Retinal pigment epithelial cell (primary cell): ENCODE data around the gene GBGT1.

ENCODE experiments used
- DNase-seq: peaks from one replicate; pipeline ENCODE4 v3.0.0-alpha.2; 2010; ENCODE audit warnings: low read depth
- H3K4me3 ChIP-seq: 2 replicates; pipeline ENCODE4 v1.5.1; 2011; ENCODE audit warnings: mild to moderate bottlenecking, low read length, control low read depth, moderate library complexity
- TF ChIP-seq, protein P1 (sequence below): conservative IDR thresholded peaks from 2 replicates; pipeline ENCODE4 v1.5.1; 2011; ENCODE audit warnings: low read depth, low read length, control low read depth, inconsistent platforms

The GBGT1 gene

DNA sequence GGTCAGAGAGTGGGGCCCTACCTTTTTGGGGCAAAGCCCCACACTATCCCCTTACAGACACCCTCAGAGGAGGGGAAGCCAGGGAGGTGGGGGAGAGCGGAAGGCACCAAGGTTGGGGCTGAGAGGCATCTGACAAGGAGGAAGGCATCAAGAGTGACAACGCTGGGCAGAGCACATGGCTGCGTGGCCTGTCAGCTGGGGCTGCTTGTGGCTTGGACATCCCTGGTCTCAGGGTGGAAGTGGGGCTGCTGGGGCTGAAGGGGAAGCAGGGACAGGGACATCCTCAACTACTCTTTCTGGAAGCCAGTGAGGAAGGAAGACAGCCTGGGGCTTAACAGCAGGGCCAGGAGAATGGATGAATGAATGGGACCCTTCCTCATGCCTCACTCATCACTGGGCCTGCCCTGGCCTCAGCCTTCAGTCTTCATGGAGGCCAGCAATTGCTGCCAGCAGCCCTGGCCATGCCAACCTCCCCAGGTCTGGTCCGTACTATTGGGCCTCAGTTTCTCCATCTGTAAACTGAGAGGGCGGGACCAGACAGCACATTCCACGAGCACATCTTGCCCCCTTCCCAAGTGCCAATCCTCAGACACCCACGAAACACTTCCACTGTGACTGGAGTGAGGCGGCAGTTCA is 41.7 kb downstream of the GBGT1 start:
- H3K4me3 ChIP-seq = no peak overlapping the region
- TF ChIP-seq, protein P1, sequence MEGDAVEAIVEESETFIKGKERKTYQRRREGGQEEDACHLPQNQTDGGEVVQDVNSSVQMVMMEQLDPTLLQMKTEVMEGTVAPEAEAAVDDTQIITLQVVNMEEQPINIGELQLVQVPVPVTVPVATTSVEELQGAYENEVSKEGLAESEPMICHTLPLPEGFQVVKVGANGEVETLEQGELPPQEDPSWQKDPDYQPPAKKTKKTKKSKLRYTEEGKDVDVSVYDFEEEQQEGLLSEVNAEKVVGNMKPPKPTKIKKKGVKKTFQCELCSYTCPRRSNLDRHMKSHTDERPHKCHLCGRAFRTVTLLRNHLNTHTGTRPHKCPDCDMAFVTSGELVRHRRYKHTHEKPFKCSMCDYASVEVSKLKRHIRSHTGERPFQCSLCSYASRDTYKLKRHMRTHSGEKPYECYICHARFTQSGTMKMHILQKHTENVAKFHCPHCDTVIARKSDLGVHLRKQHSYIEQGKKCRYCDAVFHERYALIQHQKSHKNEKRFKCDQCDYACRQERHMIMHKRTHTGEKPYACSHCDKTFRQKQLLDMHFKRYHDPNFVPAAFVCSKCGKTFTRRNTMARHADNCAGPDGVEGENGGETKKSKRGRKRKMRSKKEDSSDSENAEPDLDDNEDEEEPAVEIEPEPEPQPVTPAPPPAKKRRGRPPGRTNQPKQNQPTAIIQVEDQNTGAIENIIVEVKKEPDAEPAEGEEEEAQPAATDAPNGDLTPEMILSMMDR = no peak
- DNase-seq = no peak

DNA sequence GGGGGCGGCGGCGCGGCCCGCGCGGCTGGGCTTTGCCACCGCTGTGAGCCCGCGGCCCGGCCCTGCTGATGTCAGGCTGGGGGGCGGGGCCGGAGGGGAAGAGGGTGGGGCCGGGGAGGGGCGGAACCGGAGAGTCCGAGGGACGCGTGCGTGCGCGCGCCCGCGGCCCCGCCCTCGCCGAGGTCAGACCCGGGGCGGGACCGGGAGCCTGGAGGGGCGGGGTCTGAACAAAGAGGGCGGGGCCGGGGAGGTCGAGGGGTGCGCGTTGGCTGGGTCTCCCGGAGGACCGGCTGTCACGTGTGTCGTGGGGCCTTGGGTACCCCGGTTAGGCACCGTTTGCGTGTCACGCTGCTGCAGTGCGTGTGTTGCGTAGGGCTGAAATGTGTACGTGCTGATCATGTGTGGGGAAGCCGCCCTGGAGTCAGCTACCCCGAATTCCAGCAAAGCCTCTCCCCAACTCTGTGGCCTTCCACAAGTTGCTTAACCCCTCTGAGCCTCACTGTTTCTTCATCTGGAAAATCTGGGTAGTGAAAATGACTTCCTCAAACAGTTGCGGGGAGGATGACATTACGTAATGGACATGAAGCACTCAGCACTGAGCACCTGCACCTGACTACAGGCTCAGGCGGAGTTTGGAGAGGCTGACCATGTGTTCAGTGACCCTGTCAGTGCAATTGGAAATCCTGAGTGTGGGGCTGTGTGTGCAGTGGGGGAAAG is 42.4 kb downstream of the GBGT1 start, which contains the start of gene RALGDS:
Gene RALGDS (minus strand): TSS at position 43 of the 717 bp plus-strand sequence. CDS start 86 bp downstream, outside the sequence.
- TF ChIP-seq, protein P1 = no peak
- peak within 1 kb of the TSS; percentile 58 for H3K4me3 ChIP-seq
- DNase-seq = no peak

DNA sequence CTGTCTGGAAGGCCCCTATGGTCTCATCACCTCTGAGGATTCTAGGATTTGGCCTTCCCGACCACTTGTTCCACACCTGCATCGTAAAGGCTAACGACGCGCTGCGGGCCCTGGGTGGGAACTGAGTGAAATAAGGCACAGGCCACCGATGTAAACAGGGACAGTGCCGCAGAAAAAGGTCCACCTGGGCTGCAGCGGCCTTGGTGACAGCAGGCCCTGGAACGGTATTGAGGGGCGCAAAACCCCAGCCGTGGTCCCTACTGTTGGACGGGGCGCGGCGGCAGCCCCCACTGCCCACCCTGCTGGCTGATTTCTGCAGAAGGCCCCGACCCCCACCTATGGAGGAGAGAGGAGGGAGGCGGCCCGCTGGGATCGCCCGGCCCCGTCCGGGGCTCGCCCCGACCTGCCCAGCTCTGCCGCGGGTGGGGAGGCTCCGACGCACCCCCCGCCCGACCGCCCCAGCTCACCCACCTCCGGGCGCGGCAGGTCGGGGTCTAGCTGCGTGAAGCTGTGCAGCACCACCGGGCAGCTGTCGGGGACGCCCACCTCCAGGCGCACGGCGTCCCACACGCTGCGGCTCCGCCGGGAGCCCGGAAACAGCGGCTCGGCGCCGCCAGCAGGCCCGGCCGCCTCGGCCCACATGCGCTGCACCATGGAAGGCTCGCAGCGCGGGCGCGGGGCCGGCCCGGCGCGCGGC is 43.1 kb downstream of the GBGT1 start:
- TF ChIP-seq, protein P1 = no peak
- DNase-seq = no peak
- H3K4me3 ChIP-seq = peak overlapping the region; percentile 58

DNA sequence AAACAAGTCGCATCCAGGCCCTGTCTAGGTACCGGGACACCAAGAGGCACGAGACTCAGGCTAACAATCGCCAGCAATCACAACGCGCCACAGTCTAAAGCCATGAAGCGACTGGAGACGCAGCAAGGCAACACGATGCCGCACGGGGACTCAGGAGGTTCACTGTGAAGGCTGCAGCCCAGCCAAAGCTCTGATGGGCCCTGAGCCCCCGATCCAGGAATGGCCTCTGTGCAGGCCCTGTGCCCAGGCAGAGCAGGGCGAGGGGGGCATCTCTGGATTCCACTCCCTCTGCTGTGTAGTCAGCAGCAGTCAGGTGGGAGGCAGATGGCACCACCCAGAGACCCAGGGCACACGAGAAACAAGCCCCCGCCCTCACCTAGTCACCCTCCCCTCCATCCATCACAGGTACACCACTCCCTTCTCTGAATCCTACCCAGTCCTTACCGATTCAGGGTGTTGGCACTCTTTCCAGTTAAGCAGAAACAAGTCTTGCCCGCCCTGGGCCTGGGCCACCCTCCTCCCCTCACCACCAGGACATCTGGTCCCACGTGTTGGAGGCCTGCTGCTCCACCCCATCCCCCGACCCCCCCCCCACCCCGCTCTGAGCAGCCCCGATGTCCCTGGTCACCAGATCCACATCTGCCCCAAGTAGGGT is 43.7 kb downstream of the GBGT1 start:
- DNase-seq = no peak
- TF ChIP-seq, protein P1 = no peak
- peak overlapping the region; percentile 58 for H3K4me3 ChIP-seq

DNA sequence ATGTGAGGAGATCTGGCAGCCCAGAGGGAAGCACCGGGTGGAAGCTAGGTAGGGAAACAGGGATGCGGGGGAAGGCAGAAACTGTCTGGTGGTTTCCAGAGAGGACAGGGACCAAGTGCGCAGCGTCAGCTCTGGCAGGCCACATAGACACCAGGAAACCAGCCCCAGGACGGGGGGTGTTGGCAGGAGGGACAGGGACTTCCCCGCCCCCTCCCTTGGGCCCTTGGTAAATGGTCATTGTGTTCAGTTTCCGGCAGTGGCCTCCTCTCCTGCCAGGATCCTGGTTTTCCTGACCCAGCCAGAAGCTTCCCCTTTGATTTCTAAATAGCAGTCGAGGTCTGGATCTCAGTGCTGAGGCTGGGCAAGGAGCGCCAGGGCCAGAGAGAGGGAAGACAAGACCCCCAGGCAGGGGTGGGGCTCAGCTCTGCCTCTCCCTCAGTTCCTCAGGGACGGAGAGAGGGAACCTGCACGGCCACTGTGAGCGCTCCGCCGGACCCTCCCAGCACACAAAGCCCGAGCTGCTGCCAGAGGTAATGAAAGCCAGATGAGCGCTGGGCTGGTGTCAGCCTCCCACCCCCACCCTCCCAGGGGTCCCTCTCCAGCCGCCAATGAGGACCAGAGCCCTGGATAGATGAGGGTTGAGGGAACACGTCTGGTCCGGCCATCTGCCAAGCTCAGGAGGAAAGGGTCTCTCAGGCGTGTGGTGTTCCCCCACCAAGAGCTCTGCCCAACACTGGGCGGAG is 44.4 kb downstream of the GBGT1 start:
- no peak for DNase-seq
- H3K4me3 ChIP-seq = peak overlapping the region; percentile 58
- TF ChIP-seq, protein P1 = no peak

DNA sequence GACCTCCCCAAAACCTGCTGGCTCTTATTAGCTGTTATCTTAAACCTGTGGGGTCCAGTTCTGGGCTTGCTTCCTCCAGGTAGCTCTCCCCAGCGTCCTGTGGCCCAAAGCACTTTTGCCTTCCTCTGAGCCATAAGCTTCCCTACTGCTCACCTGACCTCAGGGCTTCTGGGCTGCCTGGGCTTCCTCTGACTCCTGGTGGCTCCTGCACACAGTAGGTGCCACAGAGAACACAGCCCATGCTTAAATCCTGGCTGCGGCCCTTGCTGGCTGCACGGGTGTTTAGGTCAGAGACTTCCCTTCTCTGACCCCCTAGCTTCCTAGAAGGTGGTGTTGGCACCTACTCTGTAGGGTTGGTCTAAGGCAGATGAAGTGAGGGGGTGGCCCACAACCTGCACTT is 45.1 kb downstream of the GBGT1 start:
- TF ChIP-seq, protein P1 = no peak
- DNase-seq = no peak
- no peak overlapping the region for H3K4me3 ChIP-seq
